CD14-positive monocyte (primary cell): ENCODE results near the gene NHERF1. TPM values are rescaled to one million over a fixed set of nuclear protein-coding genes. Genes with fewer than 3 reads are reported as not detected.

ENCODE experiments used
- DNase-seq, 3 donors: peaks; one replicate each; pipeline ENCODE4 v3.0.0-alpha.2; 2011 to 2022
- H2AFZ ChIP-seq: 2 replicates; pipeline ENCODE4 v1.6.0; 2012; ENCODE audit warnings: mild to moderate bottlenecking, low read depth, low read length, inconsistent platforms; ENCODE audit not compliant: insufficient read depth, poor library complexity, severe bottlenecking
- H3K27ac ChIP-seq, 2 donors: 1 replicate in 1 of 2; 2 replicates in 1 of 2; pipeline ENCODE4 v1.5.1; 2012 to 2013; ENCODE audit warnings: low read length in 2 of 2, control low read depth in 1 of 2, inconsistent platforms in 1 of 2, low read depth in 1 of 2, mild to moderate bottlenecking in 1 of 2
- H3K27me3 ChIP-seq, 2 donors: one replicate each; pipeline versions ENCODE4 v1.6.0 to v1.6.1; 2011 to 2013; ENCODE audit warnings: low read length in 2 of 2; ENCODE audit not compliant: control insufficient read depth in 2 of 2, insufficient read depth in 2 of 2
- H3K36me3 ChIP-seq, 2 donors: replicated peaks in 1 of 2; 1 replicate in 1 of 2; 2 replicates in 1 of 2; pipeline versions ENCODE4 v1.5.1 to v1.6.1; 2012 to 2013; ENCODE audit warnings: low read length in 2 of 2, control low read depth in 1 of 2, inconsistent platforms in 1 of 2, mild to moderate bottlenecking in 1 of 2; ENCODE audit not compliant: insufficient read depth in 2 of 2, control insufficient read depth in 1 of 2
- H3K4me1 ChIP-seq, 2 donors: 1 replicate in 1 of 2; 2 replicates in 1 of 2; pipeline versions ENCODE4 v1.5.1 to v1.6.1; 2012 to 2013; ENCODE audit warnings: low read length in 2 of 2, control low read depth in 1 of 2, inconsistent platforms in 1 of 2, mild to moderate bottlenecking in 1 of 2, moderate library complexity in 1 of 2; ENCODE audit not compliant: insufficient read depth in 2 of 2, control insufficient read depth in 1 of 2
- H3K4me2 ChIP-seq: replicated peaks from 2 replicates; pipeline ENCODE3; 2012; ENCODE audit warnings: low read length, moderate library complexity, mild to moderate bottlenecking; ENCODE audit not compliant: poor library complexity, severe bottlenecking; ENCODE audit errors: extremely low read depth
- H3K4me3 ChIP-seq, 3 experiments: fragments of 200-600 bp in 1 of 3; sonication (generic) in 1 of 3; replicated peaks in 1 of 3; 1 replicate in 2 of 3; 2 replicates in 1 of 3; pipeline ENCODE4 v1.5.1; 2011 to 2013; ENCODE audit warnings: low read length in 3 of 3, mild to moderate bottlenecking in 3 of 3, control low read depth in 2 of 3, low read depth in 2 of 3, inconsistent platforms in 1 of 3, moderate library complexity in 1 of 3
- H3K79me2 ChIP-seq: 2 replicates; pipeline ENCODE4 v1.6.0; 2012; ENCODE audit warnings: mild to moderate bottlenecking, control low read depth, inconsistent platforms, low read length, moderate library complexity; ENCODE audit not compliant: insufficient read depth
- H3K9ac ChIP-seq: 2 replicates; pipeline ENCODE4 v1.6.0; 2017; ENCODE audit warnings: low read length, mild to moderate bottlenecking; ENCODE audit not compliant: insufficient read depth, poor library complexity, severe bottlenecking
- H3K9me3 ChIP-seq, 2 donors: replicated peaks in 1 of 2; 1 replicate in 1 of 2; 2 replicates in 1 of 2; pipeline versions ENCODE4 v1.5.1 to v1.6.1; 2012 to 2013; ENCODE audit warnings: low read length in 2 of 2, control low read depth in 1 of 2; ENCODE audit not compliant: control insufficient read depth in 1 of 2, insufficient read depth in 1 of 2
- H4K20me1 ChIP-seq: 2 replicates; pipeline ENCODE4 v1.6.0; 2012; ENCODE audit warnings: mild to moderate bottlenecking, low read length, control low read depth, moderate library complexity; ENCODE audit not compliant: insufficient read depth
- H3K27ac Mint-ChIP-seq, 7 donors: one replicate each; pipeline ENCODE4 v1.8.0; 2020; ENCODE audit warnings: mild to moderate bottlenecking in 7 of 7, mixed read lengths in 7 of 7, moderate library complexity in 6 of 7, inconsistent platforms in 2 of 7
- H3K27me3 Mint-ChIP-seq, 3 donors: one replicate each; pipeline ENCODE4 v1.8.0; 2021 to 2022; ENCODE audit warnings: low read depth in 3 of 3, mild to moderate bottlenecking in 3 of 3, mixed read lengths in 3 of 3, moderate library complexity in 3 of 3, inconsistent platforms in 1 of 3
- H3K36me3 Mint-ChIP-seq, 2 donors: one replicate each; pipeline ENCODE4 v1.8.0; 2020; ENCODE audit warnings: mixed read lengths in 2 of 2, inconsistent platforms in 1 of 2, mild to moderate bottlenecking in 1 of 2
- H3K4me1 Mint-ChIP-seq: one replicate; pipeline ENCODE4 v1.8.0; 2020; ENCODE audit warnings: mild to moderate bottlenecking, mixed read lengths
- H3K4me3 Mint-ChIP-seq, 2 donors: one replicate each; pipeline ENCODE4 v1.8.0; 2020; ENCODE audit warnings: mild to moderate bottlenecking in 2 of 2, mixed read lengths in 2 of 2, moderate library complexity in 1 of 2
- H3K9me3 Mint-ChIP-seq, 7 donors: one replicate each; pipeline ENCODE4 v1.8.0; 2020 to 2022; ENCODE audit warnings: mixed read lengths in 7 of 7, mild to moderate bottlenecking in 6 of 7, moderate library complexity in 6 of 7, inconsistent platforms in 2 of 7
- whole genome bisulfite sequencing: methylation state at CpG from one replicate; pipeline ENCODE4 v1.1.5; 2013; ENCODE audit warnings: missing lambda C conversion rate; ENCODE audit not compliant: insufficient coverage; 5-methylcytosine and 5-hydroxymethylcytosine counted together
- intact Hi-C, 2 donors: fragments of 100-400 bp; cut with micrococcal nuclease; formaldehyde crosslinking; loops; one replicate each; pipeline versions ENCODE4 v1.15.0 to v1.15.1; 2023
- polyA plus RNA-seq, 3 donors: library from polyadenylated mRNA; depleted of rRNA in 1 of 3; unstranded in 2 of 3; stranded (reverse) in 1 of 3; fragments of 300-500 nt in 2 of 3; fragments of >200 nt in 1 of 3; fragmentation: Illumina TruSeq in 2 of 3; gene quantifications; 1 replicate in 2 of 3; 2 replicates in 1 of 3; pipeline ENCODE4 v1.2.3, GENCODE V29; 2012 to 2021
- TF ChIP-seq, protein P1 (sequence below): fragments of 200-600 bp; IDR thresholded peaks from one replicate; pipeline ENCODE4 v1.8.0; 2022; ENCODE audit warnings: antibody characterized with exemption, mild to moderate bottlenecking

The NHERF1 gene
- polyA plus RNA-seq, 3 donors = 79.5 to 149 (median 131) TPM

DNA sequence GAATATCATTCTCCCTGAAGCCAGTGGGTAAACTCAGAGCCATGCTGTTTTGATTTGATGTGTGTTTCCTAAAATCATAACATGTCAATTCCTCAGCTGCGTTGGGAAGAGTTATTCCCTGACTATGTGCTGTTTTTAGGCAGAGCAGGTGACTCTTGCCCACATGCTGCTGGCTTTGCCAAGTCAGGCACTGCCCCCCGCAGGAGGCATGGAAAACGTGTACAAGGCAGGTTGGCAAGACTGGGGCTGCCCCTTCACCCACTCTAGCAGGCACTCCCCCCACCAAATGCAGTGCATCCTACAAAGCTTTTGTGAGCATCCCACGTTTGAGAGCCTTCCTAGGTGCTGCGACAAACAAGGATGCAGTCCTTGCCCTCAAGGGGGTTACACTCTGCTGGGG lies 66.0 kb downstream of the NHERF1 start:
- Histone ChIP-seq H3K27ac (no peak overlapping the region), H3K9me3 (no peaks in the 10 kb centered on the region), H2AFZ (no peak overlapping the region), H3K9ac (no peak overlapping the region), H3K4me2 (no peak overlapping the region), H3K27me3 (no peaks in the 10 kb centered on the region), H4K20me1 (peaks cover 69% of the 10 kb centered on the region), H3K79me2 (peaks cover 7% of the 10 kb centered on the region), H3K4me1 (peaks cover 41 to 50% of the 10 kb centered on the region in 2 donors), H3K36me3 (peaks cover 30 to 59% of the 10 kb centered on the region in 2 donors), H3K4me3 (no peak overlapping the region)
- intact Hi-C loops = no loop called here
- H3K9me3 Mint-ChIP-seq = no peaks in the 10 kb centered on the region
- 78% methylated on average over 5 of the region's 5 CpGs for WGBS
- H3K4me3 Mint-ChIP-seq = no peak overlapping the region
- no peak for DNase-seq
- H3K27me3 Mint-ChIP-seq = peaks cover 2 to 4% (median 2%) of the 10 kb centered on the region in 3 donors
- TF ChIP-seq, protein P1, sequence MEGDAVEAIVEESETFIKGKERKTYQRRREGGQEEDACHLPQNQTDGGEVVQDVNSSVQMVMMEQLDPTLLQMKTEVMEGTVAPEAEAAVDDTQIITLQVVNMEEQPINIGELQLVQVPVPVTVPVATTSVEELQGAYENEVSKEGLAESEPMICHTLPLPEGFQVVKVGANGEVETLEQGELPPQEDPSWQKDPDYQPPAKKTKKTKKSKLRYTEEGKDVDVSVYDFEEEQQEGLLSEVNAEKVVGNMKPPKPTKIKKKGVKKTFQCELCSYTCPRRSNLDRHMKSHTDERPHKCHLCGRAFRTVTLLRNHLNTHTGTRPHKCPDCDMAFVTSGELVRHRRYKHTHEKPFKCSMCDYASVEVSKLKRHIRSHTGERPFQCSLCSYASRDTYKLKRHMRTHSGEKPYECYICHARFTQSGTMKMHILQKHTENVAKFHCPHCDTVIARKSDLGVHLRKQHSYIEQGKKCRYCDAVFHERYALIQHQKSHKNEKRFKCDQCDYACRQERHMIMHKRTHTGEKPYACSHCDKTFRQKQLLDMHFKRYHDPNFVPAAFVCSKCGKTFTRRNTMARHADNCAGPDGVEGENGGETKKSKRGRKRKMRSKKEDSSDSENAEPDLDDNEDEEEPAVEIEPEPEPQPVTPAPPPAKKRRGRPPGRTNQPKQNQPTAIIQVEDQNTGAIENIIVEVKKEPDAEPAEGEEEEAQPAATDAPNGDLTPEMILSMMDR = no peak
- H3K36me3 Mint-ChIP-seq = peaks cover 69 to 87% of the 10 kb centered on the region in 2 donors
- no peak overlapping the region for H3K27ac Mint-ChIP-seq
- H3K4me1 Mint-ChIP-seq = peaks cover 51% of the 10 kb centered on the region

DNA sequence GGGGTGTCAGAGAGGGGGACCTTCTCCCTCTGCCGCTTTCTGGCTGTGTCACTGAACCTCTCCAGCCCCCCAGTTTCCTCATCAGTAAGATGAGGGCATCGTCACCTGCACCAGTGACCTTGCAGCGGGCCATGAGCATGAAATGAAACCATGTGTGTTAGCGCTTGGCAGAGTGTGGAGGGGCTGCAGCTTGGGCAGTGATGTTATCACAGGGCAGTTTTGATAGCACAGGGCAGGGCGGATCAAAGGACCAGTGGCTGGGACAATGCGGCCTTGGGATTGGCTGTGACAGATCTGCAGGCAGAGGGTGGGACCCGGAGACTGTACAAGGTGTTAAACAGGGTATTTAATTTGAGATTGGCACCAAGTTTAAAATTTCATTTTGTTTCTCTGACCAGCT lies 66.6 kb downstream of the NHERF1 start:
- no peak overlapping the region for H2AFZ ChIP-seq
- TF ChIP-seq, protein P1 = no peak
- peaks cover 69 to 87% of the 10 kb centered on the region in 2 donors for H3K36me3 Mint-ChIP-seq
- no peak overlapping the region for H3K4me3 ChIP-seq
- H3K9ac ChIP-seq = no peak overlapping the region
- WGBS = 100% methylated on average over 6 of the region's 7 CpGs
- H3K4me1 Mint-ChIP-seq = peaks cover 45% of the 10 kb centered on the region
- no peak for DNase-seq
- no peak overlapping the region for H3K27ac ChIP-seq
- H3K4me3 Mint-ChIP-seq = no peak overlapping the region
- intact Hi-C loops = no loop called here
- H4K20me1 ChIP-seq = peaks cover 63% of the 10 kb centered on the region
- H3K4me2 ChIP-seq = no peak overlapping the region
- H3K79me2 ChIP-seq = peaks cover 4% of the 10 kb centered on the region
- peaks cover 2% of the 10 kb centered on the region in 3 donors for H3K27me3 Mint-ChIP-seq
- no peaks in the 10 kb centered on the region for H3K9me3 Mint-ChIP-seq
- H3K27me3 ChIP-seq = no peaks in the 10 kb centered on the region
- H3K9me3 ChIP-seq = no peaks in the 10 kb centered on the region
- H3K36me3 ChIP-seq = peaks cover 34 to 62% of the 10 kb centered on the region in 2 donors
- peak overlapping the region in 1 of 7 donors; percentile 66 for H3K27ac Mint-ChIP-seq
- peaks cover 37 to 45% of the 10 kb centered on the region in 2 donors for H3K4me1 ChIP-seq
